ENCODE data around the gene RNU1-3.
"Not testable (repeated sequence)": the region's sequence is repeated elsewhere in the genome, so short reads cannot be mapped to it uniquely, and the experiment has no call there.

The RNU1-3 gene

DNA sequence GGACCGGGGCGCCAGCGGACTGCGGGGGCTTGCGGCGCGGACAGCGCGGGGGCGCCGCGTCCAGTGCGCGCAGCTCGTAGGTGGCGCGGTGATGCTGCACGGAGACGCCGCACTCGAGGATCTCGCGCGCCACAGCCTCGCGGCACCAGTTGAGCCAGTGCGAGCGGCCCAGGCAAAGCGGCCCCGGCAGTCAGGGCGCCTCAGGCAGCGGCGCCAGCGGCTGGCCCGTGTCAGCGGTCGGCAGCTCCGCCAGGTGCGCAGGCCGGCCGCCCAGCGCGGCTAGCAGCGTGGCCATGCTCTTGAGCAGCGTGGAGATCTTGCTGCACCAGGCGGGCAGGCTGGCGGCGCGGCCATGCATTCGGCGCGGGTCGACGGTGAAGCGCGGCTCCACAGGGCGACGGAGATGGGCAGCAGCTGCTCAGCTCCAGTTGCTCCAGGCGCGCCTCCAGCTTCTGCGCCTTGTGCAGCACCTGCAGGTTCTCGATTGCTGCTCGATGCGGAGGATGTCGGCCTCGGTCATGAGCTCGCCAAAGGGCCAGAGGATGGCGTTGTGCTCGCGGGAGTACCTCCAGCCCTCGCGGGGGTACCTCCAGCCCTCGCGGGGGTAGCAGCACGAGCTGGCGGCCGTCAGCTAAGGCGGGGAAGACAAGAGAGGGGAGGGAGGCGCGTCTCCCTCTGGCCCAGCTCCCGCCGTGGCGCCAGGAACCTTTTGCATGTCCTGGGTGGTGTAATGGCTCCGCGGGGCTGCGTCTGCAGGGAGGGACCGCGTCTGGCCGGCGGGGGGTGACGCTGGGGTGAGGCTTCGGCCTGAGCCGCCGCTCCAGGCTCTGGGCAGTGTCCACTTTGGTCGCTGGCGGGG is 26.9 kb upstream of the RNU1-3 start:
- DNase-seq, result not testable (repeated sequence)

GRCh38 chr1:16692717-16693448 is 26.1 kb upstream of the RNU1-3 start:
- DNase-seq, result not testable (repeated sequence)

GRCh38 chr1:16692283-16692682 is 25.5 kb upstream of the RNU1-3 start:
- DNase-seq, result not testable (repeated sequence)

DNA sequence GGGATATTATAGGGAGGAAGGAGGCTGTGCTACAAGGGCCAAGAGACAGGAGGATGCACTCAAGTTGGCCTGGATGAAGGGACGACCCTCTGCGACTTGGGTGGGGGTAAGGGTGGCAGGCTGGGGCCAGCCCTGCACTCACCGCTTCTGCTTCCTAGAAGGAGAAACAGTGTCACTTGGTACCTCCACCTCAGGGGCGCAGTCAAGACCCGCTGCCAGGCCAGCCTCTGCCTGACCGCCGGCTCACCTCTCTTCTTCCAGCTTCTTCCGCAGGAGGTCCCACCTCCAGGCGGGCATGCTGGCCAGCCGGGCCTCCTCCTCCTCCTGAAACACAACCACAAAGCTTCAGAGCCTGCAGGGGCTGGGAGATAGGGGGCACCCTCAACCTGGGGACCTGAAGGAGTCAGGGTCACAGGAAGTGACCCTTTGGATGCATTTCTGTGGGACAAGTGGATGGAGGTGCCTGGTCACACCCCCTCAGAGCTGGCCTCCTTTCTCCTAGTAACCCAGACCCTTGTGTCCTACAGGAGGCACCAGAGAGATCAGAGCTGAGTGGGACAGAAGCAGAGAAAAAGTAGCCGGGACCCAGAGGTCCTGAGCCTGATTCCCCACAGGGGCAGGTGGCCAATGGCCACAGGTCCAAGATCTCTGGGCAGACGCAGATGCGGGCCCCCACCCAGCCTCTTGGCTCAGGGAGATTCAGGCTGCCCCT is 24.4 kb upstream of the RNU1-3 start:
- DNase-seq, result not testable (repeated sequence)

GRCh38 chr1:16687132-16687800 is 20.5 kb upstream of the RNU1-3 start:
- DNase-seq, result not testable (repeated sequence)

DNA sequence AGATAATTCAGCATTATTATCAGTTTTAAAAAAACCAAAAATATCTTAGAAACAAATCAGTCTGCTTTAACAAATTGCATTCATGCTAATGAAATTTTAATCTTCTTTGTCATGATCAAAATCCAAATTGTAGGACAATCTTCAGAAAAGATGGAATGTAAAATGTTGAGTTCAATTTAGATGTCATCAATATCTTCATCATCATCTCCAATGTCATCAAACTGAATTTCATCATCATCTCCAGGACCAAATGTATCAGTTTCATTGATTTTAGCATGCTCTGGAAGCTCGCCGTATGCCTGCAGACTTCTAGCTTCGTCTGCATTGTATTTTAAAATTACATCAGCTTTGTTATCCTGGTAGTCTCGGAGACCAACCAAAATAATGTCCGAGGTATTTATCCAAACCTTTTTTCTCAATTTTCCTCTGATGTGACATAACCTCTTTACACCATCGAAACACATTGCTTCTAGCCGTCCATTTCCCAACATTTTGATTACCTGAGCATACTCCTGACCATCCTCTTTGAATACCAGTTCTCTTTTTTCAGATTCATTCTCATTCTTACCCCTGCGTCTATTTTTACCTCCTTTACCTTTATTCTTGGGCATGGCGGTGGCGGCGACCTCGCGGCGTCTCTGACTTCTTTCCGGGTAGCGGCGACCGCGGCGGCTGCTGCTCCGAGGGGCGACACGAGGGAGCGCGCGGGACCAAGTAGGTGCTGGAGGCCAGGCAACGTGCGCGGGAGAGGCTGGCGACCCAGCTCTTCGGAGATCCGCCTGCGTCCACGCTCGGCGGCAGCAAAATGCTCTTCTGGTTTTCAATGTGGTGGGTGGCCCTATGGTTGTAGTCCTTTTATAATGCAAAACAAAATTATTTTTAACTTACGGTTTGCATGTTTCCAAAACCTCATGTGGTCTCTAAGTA is 19.0 kb upstream of the RNU1-3 start:
- DNase-seq, result not testable (repeated sequence)

GRCh38 chr1:16684738-16685337 is 18.1 kb upstream of the RNU1-3 start:
- DNase-seq, result not testable (repeated sequence)

GRCh38 chr1:16684152-16684551 is 17.4 kb upstream of the RNU1-3 start:
- DNase-seq, result not testable (repeated sequence)

- not testable (repeated sequence) for DNase-seq
Measured at GRCh38 chr1:16682803-16683202, 16.1 kb upstream of the RNU1-3 start.

DNA sequence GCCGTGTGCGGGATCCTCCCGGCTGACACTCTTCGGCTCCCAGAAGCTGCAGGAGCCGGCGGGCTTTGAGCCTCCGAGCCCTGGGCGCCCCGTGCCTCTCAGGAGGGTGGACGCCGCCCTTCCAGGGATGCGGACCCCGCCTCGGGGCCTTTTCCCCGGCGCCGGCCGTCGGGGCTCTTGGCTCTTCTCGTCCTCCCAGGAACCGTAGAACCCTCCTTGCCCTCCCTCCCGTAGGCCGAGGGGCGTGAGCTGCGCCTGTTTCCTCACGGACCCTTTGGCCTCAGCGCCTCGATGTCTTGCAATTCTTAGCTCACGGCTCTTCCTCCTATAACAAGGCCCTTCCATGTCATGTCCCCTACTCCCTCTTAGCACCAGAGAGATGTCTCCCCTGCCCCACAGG is 13.6 kb upstream of the RNU1-3 start:
- not testable (repeated sequence) for DNase-seq

DNA sequence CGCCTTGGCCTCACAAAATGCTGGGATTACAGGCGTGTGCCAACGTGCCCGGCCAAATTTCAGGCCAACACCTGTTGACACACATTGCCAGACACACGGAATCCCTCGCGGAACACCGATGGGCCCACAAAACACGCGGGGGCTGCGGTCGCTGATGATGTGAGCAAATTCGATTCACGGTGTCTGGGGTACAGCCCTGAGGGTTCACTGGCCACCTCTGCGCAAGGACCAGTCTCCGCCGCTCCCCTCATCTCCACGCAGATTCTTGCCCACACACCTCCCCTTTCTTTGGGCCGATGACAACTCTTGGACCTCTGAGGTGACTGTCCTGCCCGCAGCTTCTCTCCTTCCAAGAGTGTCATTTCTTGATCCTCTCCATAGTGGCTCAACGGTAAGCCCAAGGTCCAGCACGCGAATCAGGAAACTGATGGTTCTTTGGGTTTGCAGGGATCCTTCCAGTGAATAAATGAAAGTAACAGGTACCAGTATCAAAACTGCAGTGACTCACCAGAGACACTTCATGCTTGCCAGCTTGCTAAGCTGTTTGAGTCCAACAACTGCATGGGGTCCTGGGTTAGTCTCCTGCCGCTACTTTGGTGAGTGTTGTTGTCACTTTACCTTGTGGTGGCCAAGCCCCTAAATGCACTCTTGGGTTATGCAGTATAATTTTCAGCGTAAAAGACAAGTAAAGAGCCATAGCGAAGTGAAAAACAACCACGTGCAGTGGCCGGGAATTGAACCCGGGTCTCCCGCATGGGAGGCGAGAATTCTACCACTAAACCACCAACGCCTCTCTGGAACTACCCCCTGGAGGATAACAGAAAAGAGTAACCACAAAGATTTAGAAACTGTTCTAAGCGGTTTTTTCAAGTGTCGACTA is 11.0 kb upstream of the RNU1-3 start:
- DNase-seq, result peak; percentile 46 to 75

DNA sequence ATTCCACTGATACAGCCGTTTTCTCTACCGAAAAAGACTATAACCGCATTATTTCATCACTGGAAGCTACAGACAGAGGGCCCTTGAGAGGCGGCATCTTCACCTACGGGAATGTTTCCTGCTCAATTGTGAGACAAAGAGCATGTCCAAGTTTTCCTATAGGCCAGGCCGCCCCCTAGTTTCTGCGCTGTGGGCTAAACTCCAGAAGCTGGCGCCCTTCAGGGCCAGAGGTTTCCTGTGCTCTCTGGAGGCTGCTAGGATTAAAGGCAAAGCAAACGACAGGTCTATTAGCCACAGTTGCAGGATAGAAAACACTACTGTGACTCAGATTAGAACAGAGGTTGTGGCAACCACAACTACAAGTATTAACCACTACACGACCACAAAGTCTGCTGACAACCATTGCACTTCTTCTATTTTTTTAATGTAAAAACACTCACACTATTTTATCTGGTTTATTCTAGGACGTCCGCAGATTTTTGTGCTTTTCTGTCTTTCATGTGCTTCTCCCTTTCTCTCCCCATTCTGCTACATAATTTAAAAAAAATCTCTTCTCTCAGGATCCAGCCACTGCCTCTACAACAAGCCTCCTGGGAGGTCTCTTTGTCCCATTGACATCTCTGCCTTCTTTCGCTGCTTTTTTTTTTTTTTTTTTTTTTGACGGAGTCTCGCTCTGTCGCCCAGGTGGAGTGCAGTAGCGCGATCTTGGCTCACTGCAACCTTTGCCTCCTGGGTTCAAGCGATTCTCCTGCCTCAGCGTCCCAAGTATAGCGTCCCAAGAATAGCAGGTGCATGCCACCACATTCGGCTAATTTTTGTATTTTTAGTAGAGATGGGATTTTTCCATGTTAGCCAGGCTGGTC is 10.1 kb upstream of the RNU1-3 start:
- DNase-seq, result not testable (repeated sequence)

DNA sequence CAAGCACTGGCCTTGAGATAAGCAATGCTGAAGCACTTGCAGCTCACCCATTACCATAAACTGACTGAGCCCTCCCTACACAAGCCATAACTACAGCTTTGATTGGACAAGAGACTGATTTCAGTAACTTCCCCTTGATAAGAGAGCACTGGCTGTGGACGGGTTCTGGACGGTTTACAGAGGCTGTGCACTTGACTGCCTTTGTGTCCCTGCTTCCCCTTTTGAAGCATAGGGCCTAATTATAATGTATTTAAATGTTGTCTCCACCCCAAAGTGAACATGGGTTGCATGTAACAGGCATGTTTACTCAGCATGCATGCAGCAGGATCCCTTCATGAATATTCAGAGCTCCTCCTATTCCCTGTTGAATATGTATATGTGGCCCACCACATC is 8.4 kb upstream of the RNU1-3 start:
- DNase-seq, result not testable (repeated sequence)

- DNase-seq, result not testable (repeated sequence)
Measured at GRCh38 chr1:16673976-16674375, 7.2 kb upstream of the RNU1-3 start.

DNA sequence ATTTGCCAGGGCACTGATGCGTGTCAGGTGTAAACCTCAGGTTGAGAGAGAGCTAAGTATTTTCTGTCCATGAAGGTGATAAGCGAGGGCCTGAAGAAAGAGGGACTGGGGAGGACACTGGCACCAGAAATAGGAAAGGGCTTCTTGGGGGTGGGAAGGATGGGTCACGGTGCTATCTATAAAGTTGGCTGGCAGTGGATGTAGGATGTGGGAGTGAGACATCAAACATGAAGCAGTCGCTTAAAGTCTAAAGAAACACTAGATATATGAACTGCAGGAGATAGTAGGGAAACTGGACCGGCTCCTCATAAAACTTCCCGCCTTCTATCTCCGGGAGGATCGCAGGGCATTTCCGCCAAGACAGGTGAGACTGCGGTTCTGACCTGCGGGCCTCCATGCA is 912 bp downstream of the RNU1-3 start:
- not testable (repeated sequence) for DNase-seq

DNA sequence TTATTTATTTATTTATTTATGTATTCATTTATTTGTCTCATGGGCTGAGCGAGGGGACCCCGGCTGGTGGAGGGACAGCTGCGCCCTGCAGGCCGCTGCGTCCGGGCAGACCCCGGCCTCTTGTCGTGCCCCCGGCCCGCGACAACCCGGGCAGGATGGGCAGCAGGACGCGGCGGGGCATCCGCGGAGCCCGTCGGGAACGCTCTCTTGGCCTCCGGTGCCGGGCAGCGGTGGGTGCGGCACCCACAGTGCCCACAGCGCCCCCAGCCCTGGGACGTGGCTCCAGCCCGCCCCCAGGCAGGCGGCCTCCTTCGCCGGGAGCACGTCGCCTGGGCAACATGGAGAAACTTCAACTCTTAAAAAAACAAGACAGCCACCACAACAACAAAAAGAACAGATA is 8.5 kb downstream of the RNU1-3 start:
- DNase-seq, result not testable (repeated sequence)

GRCh38 chr1:16656981-16657683 is 9.6 kb downstream of the RNU1-3 start:
- DNase-seq, result not testable (repeated sequence)

- DNase-seq, result not testable (repeated sequence)
Measured at GRCh38 chr1:16656574-16656973, 10.2 kb downstream of the RNU1-3 start.
